Heart right ventricle (tissue), 16 donors: ENCODE data around the gene RGS9BP. TPM values are rescaled to one million over a fixed set of nuclear protein-coding genes. Genes with fewer than 3 reads are reported as not detected.
"Not testable (repeated sequence)": the region's sequence is repeated elsewhere in the genome, so short reads cannot be mapped to it uniquely, and the experiment has no call there.

Experiments used
- ATAC-seq, 8 donors: fragments of 200-7000 bp; cut with Tn5 transposase; one replicate each; pipeline ENCODE4 v1.9.1; 2020; ENCODE audit warnings: mild to moderate bottlenecking in 8 of 8, moderate library complexity in 8 of 8, moderate number of reproducible peaks in 1 of 8
- DNase-seq, 2 donors: peaks; one replicate each; pipeline ENCODE4 v3.0.0-alpha.2; 2020
- H3K27ac ChIP-seq, 10 donors: fragments of 200-600 bp; sonication (generic) in 2 of 10; one replicate each; pipeline versions ENCODE4 v1.5.0 to v1.8.0; 2020 to 2022; ENCODE audit warnings: mild to moderate bottlenecking in 3 of 10
- H3K27me3 ChIP-seq, 7 donors: fragments of 200-600 bp; one replicate each; pipeline ENCODE4 v1.8.0; 2021 to 2022; ENCODE audit warnings: mild to moderate bottlenecking in 2 of 7
- H3K36me3 ChIP-seq, 9 donors: fragments of 200-600 bp; sonication (generic) in 1 of 9; one replicate each; pipeline versions ENCODE4 v1.5.0 to v1.8.0; 2020 to 2022; ENCODE audit warnings: mild to moderate bottlenecking in 2 of 9
- H3K4me1 ChIP-seq, 9 donors: fragments of 200-600 bp; sonication (generic) in 1 of 9; one replicate each; pipeline versions ENCODE4 v1.5.0 to v1.8.0; 2020 to 2022; ENCODE audit warnings: mild to moderate bottlenecking in 4 of 9
- H3K4me3 ChIP-seq, 10 donors: fragments of 200-600 bp; sonication (generic) in 2 of 10; one replicate each; pipeline versions ENCODE4 v1.5.0 to v1.8.0; 2020 to 2022; ENCODE audit warnings: mild to moderate bottlenecking in 7 of 10, moderate library complexity in 2 of 10
- H3K9me3 ChIP-seq, 11 donors: fragments of 200-600 bp in 10 of 11; sonication (generic) in 2 of 11; one replicate each; pipeline versions ENCODE4 v1.5.0 to v1.8.0; 2013 to 2022; ENCODE audit warnings: mild to moderate bottlenecking in 2 of 11, control low read depth in 1 of 11, moderate library complexity in 1 of 11
- WGBS, 2 donors: extraction: QIAGEN DNeasy Blood & Tissue Kit; methylation state at CpG; one replicate each; pipeline ENCODE4 v1.1.7; 2013; ENCODE audit warnings: inconsistent platforms in 1 of 2; 5-methylcytosine and 5-hydroxymethylcytosine counted together
- intact Hi-C, 10 donors: fragments of 100-400 bp; cut with DNase I; formaldehyde crosslinking; loops; one replicate each; pipeline versions ENCODE4 v1.11.1 to v1.14.2; 2022
- polyA plus RNA-seq, 2 donors: library from polyadenylated mRNA; stranded (reverse); fragments of 200-250 nt; gene quantifications; one replicate each; pipeline ENCODE4 v1.2.3, GENCODE V29; 2013
- total RNA-seq, 10 donors: library from RNA; stranded (reverse); fragmentation: NEBNext Ultra II Directional in 3 of 10; extraction: Animal tissue kit (Norgen Biotek cat#: 25700) in 3 of 10; gene quantifications; one replicate each; pipeline versions ENCODE4 v1.2.1 to v1.2.4, GENCODE V29; 2021 to 2023
- TF ChIP-seq, protein P1 (sequence below), 9 donors: fragments of 200-600 bp; sonication (generic) in 2 of 9; IDR thresholded peaks; one replicate each; pipeline versions ENCODE4 v1.5.0 to v1.8.0; 2021 to 2022; ENCODE audit warnings: antibody characterized with exemption in 9 of 9, mild to moderate bottlenecking in 5 of 9, moderate library complexity in 1 of 9
- donor health status: Arrhythmogenic right ventricular cardiomyopathy.
- donor health status: ischemic (EF 13 %, LVEDD 7.1; RV severe dilation, severe dysfunction).
- donor health status: healthy with polysubstance abuse.
- donor health status: DM: no; HTN: yes; CAD: no.
- donor health status: DM: no; HTN: no; CAD: no.
- donor health status: ischemic (EF 25% LVEDD 6.9; RV normal size, moderate dysfunction).
- donor health status: ischemic (EF 25% LVEDD 5.7; RV mildly dilated, moderate dysfunction).
- donor health status: healthy.
- donor health status: DM: yes; HTN: yes; CAD: no.
- donor health status: Ischemic cardiomyopathy.
- donor health status: ischemic (EF 35%, LVEDD 5.7; RV mildly dilated, moderate dysfunction).
- donor health status: nonischemic (EF 11% LVEDD 7.7; RV severe dilation, severe dysfunction).
- donor health status: DM: yes; HTN: yes; CAD: no.
- donor health status: PGD.
- donor health status: ischemic (EF 29% LVEDD 5.4; RV normal size, mild dysfunction).
- donor health status: nonischemic (EF 23%, LVEDD 6.1; RV moderate dilation, normal function).

Gene RGS9BP
- total and polyA plus RNA-seq, 12 donors, result 0.43 to 13.5 (median 4.2) TPM

DNA sequence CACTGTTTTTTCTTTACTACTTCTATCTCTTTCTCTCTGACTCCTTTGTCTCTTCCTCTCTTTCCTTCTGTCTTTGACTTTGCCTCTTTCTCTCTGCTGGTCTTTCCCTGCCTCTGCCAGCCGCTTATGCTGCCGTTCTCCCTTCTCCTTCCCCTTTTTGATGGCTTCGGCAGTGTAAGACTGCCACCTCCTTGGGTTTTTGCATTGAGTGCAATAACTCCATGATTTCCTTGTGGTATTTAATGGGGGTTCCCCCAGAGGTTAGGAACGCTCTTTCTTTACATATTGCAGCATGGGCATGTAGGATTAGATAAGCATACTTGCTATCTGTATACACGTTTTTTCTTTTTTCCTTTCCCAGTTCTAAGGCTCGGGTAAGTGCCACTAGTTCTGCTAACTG lies 19.9 kb downstream of the RGS9BP start:
- intact Hi-C loops, result loop anchor here in 1 of 10 donors (10.0 kb wide), 1 partner anchor 111 kb away; the partner anchor contains the start of gene PDCD5
- H3K4me3 ChIP-seq, H3K27me3 ChIP-seq, H3K27ac ChIP-seq, ATAC-seq, DNase-seq: not testable (repeated sequence)
- Histone ChIP-seq H3K36me3 (peaks cover 0 to 30% (median 11%) of the 10 kb centered on the region in 9 donors), H3K9me3 (peaks cover 0 to 23% (median 0%) of the 10 kb centered on the region in 11 donors), H3K4me1 (peaks cover 6 to 66% (median 58%) of the 10 kb centered on the region in 9 donors)
- WGBS, 2 donors, result 71 to 82% methylated on average over 6 of the region's 6 CpGs

DNA sequence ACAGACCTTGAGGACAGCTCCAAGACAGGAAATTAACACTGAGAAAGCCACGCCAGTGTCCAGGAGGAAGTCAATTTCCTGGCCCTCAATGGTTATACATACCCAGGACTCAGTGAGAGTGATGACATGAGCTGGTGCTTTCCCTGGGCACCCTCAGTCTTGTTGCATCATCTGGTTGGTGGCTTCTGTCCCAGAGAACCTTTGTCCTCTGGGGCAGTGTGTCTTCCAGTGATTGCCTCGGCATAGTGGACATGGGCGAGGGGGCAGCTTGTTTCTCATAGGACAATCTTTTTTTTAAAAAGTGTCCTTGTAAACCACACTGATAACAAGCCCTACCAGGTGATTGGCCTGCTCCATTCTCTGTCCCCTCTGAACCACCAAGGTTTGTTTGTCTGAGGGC lies 21.1 kb downstream of the RGS9BP start:
- H3K4me1 ChIP-seq, result peaks cover 4 to 56% (median 48%) of the 10 kb centered on the region in 9 donors
- ATAC-seq, H3K27ac ChIP-seq, H3K4me3 ChIP-seq, H3K27me3 ChIP-seq, DNase-seq: not testable (repeated sequence)
- peaks cover 0 to 23% (median 0%) of the 10 kb centered on the region in 11 donors for H3K9me3 ChIP-seq
- H3K36me3 ChIP-seq, result peaks cover 0 to 36% (median 11%) of the 10 kb centered on the region in 9 donors
- intact Hi-C loops, result loop anchor here in 1 of 10 donors (10.0 kb wide), 1 partner anchor 112 kb away; the partner anchor contains the start of gene PDCD5
- 70 to 84% methylated on average over 3 of the region's 3 CpGs for WGBS, 2 donors

DNA sequence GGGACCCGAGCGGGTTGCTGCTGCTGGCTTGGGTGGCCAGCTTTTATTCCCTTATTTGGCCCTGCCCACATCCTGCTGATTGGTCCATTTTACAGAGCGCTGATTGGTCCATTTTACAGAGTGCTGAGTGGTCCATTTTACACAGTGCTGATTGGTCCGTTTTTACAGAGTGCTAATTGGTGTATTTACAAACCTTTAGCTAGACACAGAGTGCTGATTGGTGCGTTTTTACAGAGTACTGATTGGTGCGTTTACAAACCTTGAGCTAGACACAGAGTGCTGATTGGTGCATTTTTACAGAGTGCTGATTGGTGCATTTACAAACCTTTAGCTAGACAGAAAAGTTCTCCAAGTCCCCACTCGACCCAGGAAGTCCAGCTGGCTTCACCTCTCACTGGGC lies 24.5 kb downstream of the RGS9BP start:
- DNase-seq, H3K27ac ChIP-seq, intact Hi-C loops, H3K4me3 ChIP-seq, ATAC-seq, H3K27me3 ChIP-seq: not testable (repeated sequence)
- Histone ChIP-seq H3K4me1 (peaks cover 0 to 25% (median 21%) of the 10 kb centered on the region in 9 donors), H3K36me3 (peaks cover 0 to 65% (median 11%) of the 10 kb centered on the region in 9 donors), H3K9me3 (peaks cover 0 to 41% (median 19%) of the 10 kb centered on the region in 11 donors)
- WGBS, 2 donors, result 96 to 98% methylated on average over 7 of the region's 7 CpGs

DNA sequence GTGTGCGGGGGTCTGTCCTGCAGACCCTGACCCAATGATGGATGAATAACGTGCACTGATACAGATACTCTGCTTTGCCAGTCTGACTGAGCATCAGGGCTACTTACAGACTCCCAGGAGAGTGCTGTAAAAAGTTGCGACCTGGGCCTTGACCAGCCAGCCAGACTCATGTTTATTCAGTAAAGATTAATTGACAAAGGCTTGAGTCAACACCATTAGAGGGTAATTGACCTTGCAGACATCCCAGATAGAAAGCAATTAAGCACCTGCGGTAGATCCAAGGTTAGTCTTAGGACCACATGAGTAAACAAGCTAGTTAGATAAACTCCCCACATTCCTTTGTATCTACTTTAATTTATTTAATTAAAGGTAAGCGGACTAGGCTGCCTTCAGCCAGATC lies 26.4 kb downstream of the RGS9BP start:
- H3K4me3 ChIP-seq, result no peak overlapping the region
- ATAC-seq (no peak), DNase-seq (no peak)
- H3K27me3 ChIP-seq, result no peaks in the 10 kb centered on the region
- H3K36me3 ChIP-seq, result peaks cover 0 to 77% (median 11%) of the 10 kb centered on the region in 9 donors
- H3K9me3 ChIP-seq, result peaks cover 0 to 41% (median 19%) of the 10 kb centered on the region in 11 donors
- H3K4me1 ChIP-seq, result peaks cover 0 to 7% (median 3%) of the 10 kb centered on the region in 9 donors
- H3K27ac ChIP-seq, result no peak overlapping the region
- intact Hi-C loops, result no loop called here
- TF ChIP-seq, protein P1, sequence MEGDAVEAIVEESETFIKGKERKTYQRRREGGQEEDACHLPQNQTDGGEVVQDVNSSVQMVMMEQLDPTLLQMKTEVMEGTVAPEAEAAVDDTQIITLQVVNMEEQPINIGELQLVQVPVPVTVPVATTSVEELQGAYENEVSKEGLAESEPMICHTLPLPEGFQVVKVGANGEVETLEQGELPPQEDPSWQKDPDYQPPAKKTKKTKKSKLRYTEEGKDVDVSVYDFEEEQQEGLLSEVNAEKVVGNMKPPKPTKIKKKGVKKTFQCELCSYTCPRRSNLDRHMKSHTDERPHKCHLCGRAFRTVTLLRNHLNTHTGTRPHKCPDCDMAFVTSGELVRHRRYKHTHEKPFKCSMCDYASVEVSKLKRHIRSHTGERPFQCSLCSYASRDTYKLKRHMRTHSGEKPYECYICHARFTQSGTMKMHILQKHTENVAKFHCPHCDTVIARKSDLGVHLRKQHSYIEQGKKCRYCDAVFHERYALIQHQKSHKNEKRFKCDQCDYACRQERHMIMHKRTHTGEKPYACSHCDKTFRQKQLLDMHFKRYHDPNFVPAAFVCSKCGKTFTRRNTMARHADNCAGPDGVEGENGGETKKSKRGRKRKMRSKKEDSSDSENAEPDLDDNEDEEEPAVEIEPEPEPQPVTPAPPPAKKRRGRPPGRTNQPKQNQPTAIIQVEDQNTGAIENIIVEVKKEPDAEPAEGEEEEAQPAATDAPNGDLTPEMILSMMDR (IDR thresholded peaks at IDR 0.05), result no peak
- 83% methylated on average over 5 of the region's 5 CpGs for WGBS, 2 donors

DNA sequence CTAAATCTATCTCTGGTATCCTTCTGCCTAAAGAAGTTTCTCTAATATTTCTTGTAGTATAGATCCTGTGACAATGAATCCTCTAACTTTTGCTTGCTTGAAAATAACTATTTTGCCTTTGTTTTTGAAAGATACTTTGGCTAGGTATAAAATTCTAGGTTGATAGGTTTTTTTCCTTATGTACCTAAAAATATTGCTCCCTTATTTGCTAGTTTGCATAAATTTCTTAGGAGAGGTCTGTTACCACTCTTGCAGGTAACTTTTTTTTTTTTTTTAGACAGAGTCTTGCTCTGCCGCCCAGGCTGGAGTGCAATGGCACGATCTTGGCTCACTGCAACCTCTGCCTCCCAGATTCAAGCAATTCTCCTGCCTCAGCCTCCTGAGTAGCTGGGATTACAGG lies 28.4 kb downstream of the RGS9BP start:
- DNase-seq, ATAC-seq, H3K4me1 ChIP-seq, H3K4me3 ChIP-seq, H3K27me3 ChIP-seq, H3K27ac ChIP-seq, intact Hi-C loops: not testable (repeated sequence)
- Histone ChIP-seq H3K36me3 (peaks cover 0 to 63% (median 11%) of the 10 kb centered on the region in 9 donors), H3K9me3 (peaks cover 0 to 36% (median 19%) of the 10 kb centered on the region in 11 donors)
- WGBS, 2 donors, result 98 to 100% methylated on average over 2 of the region's 2 CpGs

DNA sequence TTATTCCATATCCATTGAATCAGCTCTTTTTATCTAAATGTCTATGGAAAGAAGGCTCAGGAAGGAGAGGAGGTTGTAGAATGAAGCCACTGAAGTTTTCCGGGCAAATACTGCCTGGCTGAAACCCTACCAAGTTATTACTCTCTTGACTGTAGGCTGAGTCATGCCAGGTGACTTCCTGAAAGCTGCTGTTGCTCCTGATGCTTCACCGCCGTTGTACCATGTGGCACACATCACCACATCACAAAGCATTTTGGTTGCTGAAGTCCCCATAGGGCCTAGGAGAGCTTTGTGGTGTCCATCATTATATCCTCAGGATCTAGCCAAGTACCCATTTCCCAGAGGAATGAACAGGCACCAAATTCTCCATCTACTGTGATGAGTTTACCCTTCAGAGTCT lies 32.8 kb downstream of the RGS9BP start:
- Histone ChIP-seq H3K4me1 (peaks cover 0 to 7% (median 0%) of the 10 kb centered on the region in 9 donors), H3K27ac (no peak overlapping the region), H3K9me3 (peaks cover 0 to 19% (median 11%) of the 10 kb centered on the region in 11 donors), H3K4me3 (no peak overlapping the region), H3K27me3 (no peaks in the 10 kb centered on the region), H3K36me3 (peaks cover 0 to 74% (median 27%) of the 10 kb centered on the region in 9 donors)
- WGBS, 2 donors, result 88 to 93% methylated on average over 3 of the region's 3 CpGs
- no peak for DNase-seq
- TF ChIP-seq, protein P1 (IDR thresholded peaks at IDR 0.05), result no peak
- intact Hi-C loops, result no loop called here
- ATAC-seq, result no peak
